HG03354 (cell line): ENCODE data around the gene RALGDS.

Experiments used
- ATAC-seq: cut with Tn5 transposase; IDR thresholded peaks from one replicate; pipeline ENCODE4 v1.9.1; 2021; ENCODE audit warnings: mild to moderate bottlenecking; ENCODE audit not compliant: unreplicated experiment, poor library complexity, severe bottlenecking

Gene RALGDS

DNA sequence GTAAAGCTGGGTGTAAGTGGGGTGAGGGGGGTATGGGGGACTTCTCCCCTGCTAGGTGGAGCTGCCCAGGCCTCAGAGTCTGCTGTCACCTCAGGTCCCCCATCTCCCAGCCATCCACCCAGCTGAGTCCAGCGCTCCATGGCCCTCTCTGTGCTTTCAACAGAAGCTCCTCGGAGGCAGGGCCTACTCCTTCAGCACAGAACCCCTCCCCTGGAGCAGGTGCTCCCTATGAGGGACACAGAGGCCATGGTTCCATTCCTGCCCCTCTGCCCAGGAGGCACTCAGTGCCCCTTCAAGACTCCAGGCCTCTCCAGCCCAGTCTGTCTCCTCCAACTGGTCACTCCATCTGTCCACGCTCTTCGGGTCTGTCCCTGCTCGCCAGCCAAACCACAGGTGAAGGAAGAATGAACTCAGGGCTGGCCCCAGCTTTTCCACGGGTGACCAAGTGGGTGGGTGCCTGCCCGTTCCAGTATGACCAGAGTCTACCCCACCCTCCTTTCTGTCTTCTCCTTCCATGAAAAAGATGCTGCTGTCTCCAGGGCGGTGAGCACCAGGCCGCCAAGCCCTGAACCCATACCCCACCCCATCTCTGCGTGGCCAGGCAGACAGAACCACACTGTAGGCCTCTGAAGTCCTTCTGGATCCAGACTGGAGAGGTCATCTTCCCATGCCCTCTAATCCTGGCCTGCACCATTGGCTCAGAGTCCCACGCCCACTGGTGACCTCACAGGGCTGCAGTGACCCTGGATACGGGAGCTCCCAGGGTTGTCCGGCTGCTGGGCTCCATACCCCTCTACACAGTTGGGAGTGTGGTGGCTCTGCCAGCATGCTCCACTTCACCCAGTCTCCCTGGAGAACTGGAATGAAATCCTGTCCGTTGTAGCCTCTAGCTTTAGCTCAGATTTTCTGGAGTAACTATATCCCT, 30.8 kb upstream of the RALGDS start:
- no peak for ATAC-seq

DNA sequence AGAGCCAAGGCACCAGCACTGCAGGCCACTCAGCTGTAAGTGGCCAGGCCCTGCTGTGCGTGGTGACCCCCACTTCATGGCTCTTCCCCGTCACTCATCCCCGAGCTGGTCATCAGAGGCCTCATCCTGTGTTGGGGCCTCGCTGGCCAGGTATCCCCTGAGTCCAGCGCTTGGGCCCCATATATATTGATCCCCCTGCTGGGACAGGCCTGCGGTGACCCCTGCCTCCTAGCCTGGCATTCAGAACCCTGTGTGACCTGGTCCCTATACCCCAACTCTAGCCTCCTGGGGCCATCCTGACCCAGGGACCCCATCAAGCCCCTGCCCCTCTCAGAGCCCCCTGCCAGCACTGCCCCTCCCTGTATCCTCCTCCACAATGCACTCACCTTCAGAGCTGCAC, 30.0 kb upstream of the RALGDS start:
- no peak for ATAC-seq

DNA sequence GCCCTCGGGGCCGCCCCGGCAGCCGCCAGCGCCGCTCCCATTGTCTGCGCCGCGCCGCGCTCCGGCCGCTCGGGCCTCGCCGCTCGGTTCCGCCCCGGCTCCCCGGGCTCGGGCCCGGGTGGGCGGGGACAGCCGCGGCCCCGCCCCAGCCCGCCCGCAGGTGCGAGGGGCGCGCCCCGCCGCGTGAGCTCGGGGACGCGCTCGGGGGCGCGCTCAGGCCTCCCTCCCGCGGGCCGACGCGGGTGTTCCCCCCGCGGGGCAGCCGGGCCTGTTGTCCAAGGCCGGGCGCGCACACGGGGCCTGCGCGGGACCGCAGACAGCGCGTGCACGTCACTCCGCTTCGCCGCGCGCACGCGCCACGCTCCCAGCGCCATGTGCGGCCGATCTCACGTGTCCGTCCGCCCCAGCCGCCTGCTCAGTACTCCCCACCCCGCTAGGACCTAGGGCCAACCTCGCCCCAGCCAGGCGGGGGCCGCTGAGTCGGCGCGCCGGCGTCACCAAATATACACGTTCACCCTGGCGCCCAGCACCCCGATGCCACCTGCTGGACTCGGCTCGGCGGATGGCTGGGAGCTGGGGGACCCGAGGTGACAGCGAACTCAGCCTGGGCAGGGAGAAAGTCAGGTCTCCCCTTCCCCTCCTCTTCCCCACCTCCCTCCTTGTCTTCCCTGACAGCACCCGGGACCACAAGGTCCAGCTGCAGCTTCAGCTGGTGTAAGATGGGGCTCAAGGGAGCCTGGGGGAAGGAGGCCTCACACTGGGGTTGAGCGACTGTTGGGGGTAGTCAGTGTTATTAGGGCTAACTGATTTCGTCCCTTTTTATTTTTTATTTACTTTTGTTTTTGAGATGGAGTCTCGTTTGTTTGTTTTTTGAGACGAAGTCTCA, 28.3 kb upstream of the RALGDS start:
- ATAC-seq: peak; percentile 72

DNA sequence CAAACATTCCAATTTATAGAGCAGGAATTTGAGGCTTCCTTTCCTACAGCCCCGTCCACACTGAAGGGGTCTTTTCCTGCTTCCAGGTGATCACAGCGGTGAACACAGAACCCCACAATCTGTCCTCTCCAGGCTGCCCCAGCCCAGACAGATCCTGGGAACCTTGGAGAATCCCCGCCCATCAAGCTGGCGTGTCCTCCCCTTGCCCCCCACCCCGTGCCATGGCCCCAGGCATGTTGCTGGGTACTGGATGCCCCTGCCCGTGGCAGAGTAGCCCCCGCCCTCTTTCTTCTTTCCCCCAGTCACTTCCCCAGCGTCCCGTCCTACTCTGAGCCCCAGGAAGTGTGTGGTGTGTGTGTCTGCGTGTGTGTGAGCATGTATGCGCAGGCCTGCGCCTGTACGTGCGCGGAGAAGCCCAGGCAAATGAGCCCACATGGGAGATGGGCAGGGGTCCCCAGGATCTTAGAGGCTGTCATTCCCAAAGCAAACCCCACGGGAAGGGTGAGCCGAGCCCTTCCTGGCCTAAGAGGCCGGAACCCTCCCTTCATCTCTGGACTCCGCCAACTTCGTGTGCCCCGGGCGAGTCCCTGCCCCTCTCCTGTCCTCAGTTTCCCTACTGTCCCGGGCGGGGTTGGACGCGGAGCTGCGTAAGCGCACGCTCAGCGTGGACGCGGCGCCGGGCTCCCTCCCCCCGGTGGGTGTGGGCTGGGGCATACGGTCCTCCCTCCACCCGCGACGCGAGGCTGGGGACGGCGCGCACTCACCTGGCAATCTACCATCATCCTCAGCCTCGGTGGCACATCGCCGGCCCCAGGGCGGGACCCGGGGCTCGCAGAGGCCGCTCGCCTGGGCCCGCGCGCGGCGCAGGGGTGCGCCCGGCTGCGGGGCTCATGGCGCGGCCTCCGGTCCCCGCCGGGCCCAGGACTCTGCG, 27.4 kb upstream of the RALGDS start:
- ATAC-seq: peak; percentile 7

DNA sequence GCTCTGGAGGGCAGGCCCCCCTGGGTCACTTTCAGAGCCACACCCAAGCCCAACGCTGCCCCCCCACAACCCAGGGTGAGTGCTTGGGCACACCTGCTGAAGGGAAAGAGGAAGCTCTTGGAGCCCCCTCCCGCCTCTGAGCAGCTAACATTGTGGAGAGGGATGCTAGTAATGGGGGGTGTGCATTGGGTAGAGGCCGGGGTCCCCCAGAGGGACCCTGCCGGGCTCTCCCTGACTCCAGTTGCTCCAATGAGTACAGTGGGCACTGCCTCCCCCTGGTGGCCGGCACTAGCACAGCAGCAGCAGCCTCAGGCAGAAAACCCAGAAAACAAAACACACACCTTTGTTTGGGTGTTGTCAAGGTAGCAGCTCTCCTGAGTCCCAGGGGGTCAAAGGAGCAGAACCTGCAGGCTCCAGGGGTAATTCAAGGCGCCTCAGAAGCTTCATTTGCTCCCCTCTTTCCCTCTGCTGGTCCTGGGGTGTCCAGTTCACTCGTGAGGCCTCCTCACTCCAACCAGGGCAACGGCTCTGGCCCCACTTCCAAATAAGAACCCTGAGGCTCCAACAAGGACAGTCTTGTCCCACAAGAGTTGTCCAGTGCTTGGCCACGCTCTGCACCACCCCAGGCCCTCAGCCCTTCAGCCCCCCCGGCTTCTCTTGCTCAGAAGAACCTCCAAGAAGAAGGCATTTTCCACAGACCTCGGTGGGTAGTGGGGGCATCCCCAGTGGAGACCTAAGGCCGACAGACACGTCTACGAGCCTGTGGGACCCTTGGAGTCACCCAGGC, 26.6 kb upstream of the RALGDS start:
- peak; percentile 27 for ATAC-seq

DNA sequence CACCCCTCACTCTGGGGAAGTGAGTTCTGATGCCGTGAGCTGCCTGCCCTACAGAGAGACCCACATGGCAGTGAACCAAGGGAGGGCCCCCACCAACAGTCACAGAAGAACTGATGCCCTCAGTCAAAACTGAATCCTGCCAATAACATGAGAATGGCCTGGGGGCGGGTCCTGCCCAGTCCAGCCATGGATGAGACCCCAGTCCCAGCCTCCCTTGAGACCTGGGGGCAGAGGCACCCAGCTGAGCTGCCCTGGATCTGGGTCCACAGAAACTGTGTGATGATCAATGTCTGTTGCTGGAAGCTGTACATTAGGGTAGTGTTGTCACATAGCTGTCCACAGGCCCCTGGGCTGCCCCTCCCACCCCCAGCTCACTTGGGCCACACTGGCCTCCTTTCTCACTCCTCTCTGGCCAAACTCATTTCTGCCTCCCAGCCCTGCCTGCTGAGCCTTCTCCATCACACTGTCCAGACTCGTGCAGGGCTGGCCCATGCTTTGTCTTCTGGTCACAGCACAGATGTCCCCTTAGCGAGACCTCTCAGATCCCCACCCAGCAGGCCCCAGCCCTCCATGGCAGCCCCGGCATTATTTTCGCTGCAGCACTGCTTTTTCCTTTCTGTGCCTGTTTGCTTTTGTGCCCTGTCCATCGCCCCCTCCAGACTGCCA, 25.8 kb upstream of the RALGDS start:
- ATAC-seq: no peak

DNA sequence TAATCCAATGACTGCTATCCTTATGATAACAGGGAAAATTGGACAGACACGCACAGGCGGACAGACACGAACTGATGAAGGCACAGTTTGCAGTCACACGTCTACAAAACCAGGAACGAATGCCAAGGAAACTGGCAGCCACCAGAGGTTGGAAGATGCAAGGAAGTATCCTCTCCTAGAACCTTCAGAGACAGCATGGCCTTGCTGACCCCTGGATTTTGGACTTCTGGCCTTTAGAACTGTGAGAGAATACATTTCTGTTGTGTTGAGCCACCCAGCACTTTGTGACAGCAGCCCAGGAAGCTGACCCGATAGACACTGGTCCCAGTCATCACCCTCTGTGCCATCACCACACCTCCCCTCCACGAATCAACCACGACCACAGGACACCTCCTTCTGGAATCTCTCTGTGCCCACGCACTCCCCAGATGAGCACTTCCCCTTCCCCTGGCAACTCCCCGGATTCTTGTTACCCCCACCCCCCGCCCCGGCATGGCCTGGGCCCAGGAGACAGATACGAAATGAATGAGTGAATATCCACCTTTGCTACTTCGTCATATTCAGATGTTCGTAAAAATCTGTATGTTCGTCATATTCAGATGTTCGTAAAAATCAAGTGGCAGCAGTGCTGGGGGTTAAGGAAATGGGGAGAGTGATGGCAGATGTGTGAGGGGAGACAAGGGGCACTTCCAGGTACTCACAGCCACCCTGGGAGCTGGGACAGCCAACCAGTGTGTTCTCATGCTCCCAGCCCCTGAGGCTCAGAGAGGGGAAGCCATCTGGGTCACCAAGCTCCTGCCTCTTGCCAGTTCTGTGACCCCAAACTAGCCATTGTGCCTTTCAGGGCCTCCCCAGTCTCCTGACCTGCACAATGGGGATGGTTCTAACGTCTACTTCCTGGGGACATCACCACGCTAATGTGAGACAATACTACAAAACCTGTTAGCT, 24.1 kb upstream of the RALGDS start:
- no peak for ATAC-seq

DNA sequence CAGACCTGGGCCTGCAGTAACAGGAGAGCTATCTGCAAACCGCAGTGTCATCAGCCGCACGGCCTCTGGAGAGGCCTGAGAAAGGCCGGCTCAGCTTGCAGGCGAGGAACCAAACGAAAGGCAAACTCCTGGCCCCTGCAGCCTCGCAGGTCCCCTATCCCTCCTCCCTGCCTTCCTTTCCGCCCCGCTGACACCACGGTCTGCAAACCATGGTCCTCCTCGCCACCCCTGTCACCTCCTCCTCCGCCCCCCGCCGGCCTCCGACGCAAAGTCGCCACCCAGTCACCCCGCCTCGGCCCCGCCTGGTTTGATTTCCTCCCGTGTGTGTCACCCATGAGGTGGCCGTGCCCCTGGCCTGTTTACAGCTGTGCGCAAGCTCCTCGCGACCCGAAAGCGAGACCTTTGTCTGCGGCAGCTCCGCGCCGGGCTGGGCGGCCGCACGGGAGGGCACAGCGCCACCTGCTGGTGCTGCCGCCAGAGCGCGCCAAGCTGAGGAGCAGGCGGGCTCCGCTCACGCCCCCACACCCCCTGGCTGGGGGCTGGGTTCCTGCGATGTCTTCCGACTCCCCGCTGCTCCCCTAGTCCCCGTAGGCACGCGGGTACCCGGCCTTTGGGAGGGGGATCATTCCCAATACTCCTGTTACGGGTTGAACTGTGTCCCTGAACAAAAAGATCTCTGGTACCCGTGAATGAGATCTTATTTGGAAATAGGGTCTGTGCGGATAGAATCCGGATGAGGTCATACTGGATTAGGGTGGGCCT, 23.3 kb upstream of the RALGDS start:
- peak; percentile 52 for ATAC-seq

DNA sequence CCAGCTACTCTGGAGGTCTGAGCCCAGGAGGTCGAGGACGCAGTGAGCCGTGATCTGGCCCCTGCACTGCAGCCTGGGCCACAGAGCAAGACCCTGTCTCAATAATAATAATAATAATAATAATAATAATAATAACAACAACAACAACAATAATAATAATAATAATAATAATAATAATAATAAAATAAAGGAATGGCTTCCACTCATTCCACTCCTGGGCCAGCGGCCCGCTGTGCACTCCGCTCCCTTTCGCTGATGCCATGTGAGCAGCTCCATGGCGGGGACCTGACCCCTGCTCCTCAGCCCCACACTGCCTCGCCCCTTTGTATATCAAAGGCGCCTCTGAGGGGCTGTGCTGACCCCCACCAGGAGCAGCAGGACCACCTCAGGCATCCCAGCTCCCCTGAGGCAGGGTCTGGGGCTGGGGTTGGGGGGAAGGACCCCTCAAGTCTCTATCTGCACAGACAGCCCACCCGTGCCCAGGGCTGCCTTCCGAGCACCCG, 22.6 kb upstream of the RALGDS start:
- no peak for ATAC-seq

DNA sequence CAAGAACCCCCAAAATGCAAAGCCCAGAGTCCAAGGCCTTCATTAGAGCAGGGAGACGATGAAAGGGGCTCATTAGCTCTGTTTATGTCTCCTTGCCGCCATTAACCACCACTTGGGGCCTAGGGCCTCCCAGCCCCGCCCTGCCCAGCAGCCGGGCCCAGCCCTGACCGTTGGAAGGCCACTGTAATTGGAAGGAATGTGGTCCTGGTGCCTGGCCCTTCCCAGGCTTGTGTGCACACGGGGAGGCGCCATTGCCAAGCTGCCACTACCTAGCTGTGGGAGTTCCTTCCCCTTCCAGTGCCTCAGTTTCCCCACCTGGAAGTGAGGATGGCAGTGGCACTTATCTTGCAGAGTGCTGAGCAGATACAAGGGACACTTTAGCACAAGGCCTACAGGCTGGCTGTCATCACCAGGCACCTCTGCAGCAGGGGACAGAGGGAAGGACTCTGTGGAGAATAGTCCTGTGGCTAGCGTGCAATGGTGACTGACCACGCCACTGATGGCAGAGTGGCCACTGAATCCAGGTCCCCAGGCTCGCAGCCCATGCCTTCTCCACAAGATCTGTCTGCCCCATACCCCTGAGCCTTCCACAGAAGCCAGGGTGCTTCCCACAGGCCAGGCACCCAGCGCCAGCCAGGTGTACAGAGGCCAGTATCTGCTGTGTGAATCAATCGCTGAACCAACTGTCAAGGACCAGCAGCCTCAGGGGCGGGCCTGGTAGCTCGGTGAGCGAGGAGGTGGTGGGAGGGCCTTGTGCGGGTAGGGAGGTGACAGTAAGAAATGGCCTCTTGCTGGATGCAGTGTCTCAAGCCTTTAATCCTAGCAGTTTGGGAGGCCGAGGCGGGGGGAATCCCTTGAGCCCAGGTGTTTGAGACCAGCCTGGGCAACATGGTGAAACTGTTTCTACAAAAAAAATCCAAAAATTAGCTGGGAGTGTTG, 21.9 kb upstream of the RALGDS start:
- no peak for ATAC-seq

DNA sequence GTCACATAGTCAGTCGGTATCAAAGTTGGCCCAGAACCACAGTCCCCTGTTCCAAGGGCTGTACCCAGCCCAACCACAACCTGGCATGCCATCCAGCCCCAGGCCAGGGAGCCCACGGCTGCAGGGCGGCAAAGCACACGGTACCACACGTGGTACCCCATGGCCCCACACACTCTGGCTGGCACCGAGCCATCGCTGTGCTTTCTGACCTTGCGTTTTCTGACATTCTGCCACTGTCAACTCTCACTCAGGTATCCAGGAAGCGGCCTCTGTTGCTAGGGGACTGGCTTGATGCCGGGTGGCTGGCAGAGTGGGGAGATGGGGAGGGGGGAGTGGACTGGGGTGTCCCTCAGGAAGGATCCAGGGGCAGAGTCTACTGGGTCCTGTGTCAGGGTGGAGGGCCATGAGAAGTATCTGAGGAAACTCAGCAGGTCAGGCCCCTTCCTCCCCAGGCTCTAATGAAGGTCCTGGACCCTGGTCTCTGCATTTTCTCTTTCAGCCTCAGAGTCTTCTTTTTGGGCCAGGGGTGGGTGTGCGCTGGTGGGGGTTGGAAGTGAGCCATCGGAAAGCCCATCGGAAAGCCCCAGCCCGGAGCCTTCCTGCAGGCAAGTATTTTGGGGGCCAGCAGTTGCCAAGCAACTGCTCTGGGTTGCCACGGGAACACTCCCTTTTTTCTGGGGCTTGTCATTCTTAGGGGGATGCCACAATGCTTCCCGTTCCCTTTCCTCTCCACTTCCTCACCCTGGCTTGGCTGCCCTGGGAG, 21.0 kb upstream of the RALGDS start:
- ATAC-seq: no peak

DNA sequence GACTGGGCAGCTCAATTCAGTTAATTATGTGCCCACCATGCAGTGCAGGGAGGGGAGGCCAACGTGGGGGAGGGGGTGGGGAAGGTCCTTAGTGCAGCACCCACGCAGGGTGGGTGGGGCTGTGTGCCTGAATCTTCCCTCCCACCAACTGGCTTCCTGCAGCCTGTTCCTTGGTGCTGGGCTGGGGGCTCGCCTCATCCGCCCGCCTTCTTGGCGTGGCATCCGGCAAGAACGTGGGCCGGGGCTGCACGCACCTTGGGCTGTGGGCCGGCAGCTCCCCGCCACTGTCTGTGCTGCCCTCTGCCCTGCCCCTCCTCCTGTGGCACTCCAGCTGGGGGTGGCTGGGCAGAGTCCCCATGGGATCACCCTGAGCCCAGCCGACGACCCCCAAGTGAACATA, 19.6 kb upstream of the RALGDS start:
- ATAC-seq: no peak

DNA sequence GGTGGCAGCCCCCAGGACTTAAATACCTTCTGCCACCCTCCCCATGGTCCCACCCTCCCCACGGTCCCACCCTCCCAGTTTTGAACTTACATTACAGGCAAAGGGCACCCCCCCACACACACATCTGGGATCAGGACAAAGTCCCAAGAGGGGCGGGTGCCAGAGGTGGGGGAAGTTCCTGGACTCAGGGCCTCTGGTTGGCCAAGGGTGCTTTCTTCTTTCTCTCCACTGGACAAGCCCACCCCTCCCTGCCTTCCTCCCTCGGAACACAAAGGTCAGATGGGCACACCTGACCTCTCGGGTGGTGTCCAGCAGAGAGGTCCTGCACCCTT, 19.1 kb upstream of the RALGDS start:
- no peak for ATAC-seq

DNA sequence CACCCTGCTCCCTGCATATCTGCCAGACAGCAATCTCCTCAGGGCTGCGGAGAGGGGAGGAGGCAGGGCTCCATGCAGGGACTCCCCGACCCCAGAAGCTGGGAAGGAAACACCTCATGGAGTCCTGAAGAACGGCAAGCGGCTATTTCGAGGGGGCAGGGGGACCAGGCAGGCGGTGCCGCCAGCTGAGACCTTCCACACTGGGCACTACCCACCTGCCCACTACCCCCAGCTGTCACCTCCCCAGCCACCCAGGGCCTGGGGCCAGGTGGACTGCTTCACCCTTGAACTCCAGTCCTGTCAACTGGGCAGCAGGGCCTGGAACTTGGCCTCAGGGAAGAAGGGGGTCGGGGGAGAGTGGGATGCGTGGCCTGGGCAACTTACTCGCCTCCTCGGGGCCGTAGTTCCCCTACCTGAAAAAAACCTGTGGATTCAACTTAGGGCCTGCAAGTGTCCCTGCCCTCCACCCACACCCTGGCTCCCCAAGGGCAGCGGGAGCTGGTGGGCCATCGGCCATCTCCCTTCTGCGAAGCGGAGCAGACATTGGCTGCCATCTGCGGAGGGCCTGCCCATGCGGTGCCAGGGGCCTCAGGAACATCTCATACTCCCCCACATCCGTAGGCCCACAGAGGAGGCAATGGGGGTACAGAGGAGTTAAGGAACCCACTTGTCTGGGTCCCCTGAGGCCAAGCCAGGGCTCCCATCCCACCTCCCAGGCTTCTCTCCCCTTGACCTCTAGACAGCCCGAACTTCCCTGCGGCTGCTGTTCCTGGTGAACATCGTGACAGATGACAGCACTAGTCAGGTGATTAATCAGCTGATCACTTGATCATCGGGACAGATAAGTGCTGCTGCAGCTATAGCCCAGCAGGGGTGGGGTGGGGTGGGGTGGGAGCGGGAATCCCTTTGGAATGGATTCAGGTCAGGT, 18.5 kb upstream of the RALGDS start:
- no peak for ATAC-seq
